Skeletal muscle satellite cell (primary cell): Measurements from ENCODE around the gene NOG.
A peak's percentile ranks its signal among the peaks of the same experiment; 100 is the strongest.

Source experiments
- H3K27me3 ChIP-seq: 2 replicates; pipeline ENCODE4 v1.7.0; 2013; ENCODE audit warnings: low read length; ENCODE audit not compliant: control insufficient read depth, insufficient read depth
- H3K36me3 ChIP-seq: 2 replicates; pipeline ENCODE4 v1.7.0; 2013; ENCODE audit warnings: mild to moderate bottlenecking, control low read depth, low read length; ENCODE audit not compliant: insufficient read depth
- H3K4me1 ChIP-seq: 2 replicates; pipeline ENCODE4 v1.7.0; 2013; ENCODE audit warnings: low read length; ENCODE audit not compliant: control insufficient read depth, insufficient read depth
- H3K4me2 ChIP-seq: 2 replicates; pipeline ENCODE4 v1.7.0; 2013; ENCODE audit warnings: mild to moderate bottlenecking, low read length
- H3K4me3 ChIP-seq: 2 replicates; pipeline ENCODE4 v1.7.0; 2013; ENCODE audit warnings: low read length
- H3K9ac ChIP-seq: 2 replicates; pipeline ENCODE4 v1.7.0; 2013; ENCODE audit warnings: mild to moderate bottlenecking, low read depth, low read length, moderate library complexity
- H3K9me3 ChIP-seq: replicated peaks from 2 replicates; pipeline ENCODE4 v1.7.0; 2013; ENCODE audit warnings: mild to moderate bottlenecking, control low read depth, low read length

NOG gene

DNA sequence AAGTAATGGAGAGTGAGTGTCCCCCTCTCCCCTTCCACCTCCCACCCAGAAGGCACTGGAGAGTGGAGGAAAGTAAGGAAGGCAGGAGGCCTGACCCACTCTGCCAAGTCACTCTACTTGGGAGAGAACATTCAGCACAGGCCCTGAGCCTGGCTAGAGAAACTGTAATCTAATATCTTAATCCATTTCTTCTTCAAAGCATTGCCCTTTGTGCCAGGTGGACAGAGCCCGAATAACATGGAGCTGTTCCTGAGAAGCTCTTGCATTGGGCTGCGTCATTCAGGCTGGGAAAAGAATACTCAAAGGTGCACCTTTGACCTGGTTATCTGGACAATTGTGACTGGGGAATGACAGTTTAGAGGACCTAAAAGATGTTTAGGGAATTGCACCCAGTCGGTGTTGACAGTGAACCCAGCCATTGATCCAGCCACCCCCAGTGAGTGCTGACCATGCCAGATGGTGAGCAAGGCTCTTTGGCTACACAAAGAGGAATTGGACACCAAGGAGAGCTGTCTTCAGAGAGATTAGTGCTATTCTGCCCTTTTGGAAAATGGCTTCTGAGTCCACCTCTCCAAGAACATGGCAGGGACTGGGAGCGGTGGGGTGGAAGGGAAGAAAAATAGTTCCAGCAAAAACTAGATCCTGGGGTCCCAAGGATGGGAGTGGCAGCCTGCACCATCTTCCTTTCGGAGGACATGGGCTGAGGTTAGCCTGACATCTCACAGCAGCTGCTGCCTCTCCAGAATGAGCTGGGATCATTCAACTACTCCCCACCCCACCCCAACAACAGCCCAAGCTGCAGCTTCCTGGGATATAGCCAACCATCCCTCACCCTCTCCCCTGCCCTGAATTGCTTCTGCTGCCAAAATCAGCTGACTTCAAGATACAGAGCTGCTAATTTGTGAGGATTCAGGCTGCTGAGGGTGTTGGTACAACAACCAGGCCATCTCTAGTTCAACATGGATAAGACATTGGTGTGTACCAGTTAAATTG is 11.6 kb upstream of the NOG start:
- Histone ChIP-seq H3K4me1 (peaks cover 5% of the 10 kb centered on the region), H3K9ac (no peak overlapping the region), H3K4me2 (no peak overlapping the region), H3K27me3 (peaks cover 6% of the 10 kb centered on the region), H3K4me3 (no peak overlapping the region), H3K9me3 (no peaks in the 10 kb centered on the region), H3K36me3 (no peaks in the 10 kb centered on the region)

DNA sequence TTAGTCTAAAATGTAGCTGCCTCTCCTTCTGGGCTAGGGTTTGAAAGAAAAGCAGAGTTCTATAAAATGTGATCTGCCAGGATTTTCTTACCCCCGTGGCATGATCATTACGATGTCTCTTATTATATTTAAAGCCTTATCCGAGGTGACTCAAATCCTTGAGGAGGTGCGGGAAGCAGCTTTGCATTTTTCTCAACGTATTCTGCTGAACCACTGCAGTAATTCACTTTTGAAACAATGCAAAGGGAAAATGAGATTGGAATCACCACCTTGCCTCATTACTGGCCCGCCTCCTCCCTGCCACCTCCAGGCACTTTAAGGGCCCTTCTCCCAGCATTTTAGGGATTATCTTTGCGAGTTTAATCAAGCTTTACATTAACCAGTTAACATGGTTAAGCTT is 9.7 kb upstream of the NOG start:
- Histone ChIP-seq H3K4me2 (no peak overlapping the region), H3K9me3 (no peaks in the 10 kb centered on the region), H3K4me1 (no peaks in the 10 kb centered on the region), H3K4me3 (no peak overlapping the region), H3K27me3 (peaks cover 7% of the 10 kb centered on the region), H3K9ac (no peak overlapping the region), H3K36me3 (no peaks in the 10 kb centered on the region)

DNA sequence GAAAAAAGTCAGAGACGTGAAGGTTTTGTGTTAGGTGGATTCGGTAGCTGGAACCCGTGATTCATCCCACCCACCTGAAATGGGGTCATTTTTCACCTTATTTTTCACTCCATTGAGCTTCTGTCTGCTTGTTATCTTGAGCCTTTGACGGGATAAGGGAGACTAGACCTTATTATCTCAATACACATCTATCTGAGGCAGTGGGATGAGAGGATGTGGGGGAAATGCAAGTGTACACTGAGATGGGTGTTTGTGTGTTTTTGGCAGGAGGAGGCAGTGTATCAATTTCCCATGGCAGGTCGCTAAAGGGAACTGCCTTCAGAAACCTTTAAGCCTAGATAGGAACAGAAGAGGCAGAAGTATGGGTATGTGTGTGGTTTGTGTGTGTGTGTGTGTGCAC is 6.2 kb upstream of the NOG start:
- H3K9me3 ChIP-seq = no peaks in the 10 kb centered on the region
- no peaks in the 10 kb centered on the region for H3K36me3 ChIP-seq

GRCh38 chr17:56592487-56593085 is 913 bp upstream of the NOG start:
- Histone ChIP-seq H3K4me3 (peak overlapping the region; percentile 75), H3K27me3 (peaks cover 17% of the 10 kb centered on the region), H3K9ac (peak overlapping the region; percentile 60), H3K9me3 (no peaks in the 10 kb centered on the region), H3K36me3 (no peaks in the 10 kb centered on the region), H3K4me2 (peak overlapping the region; percentile 95), H3K4me1 (peaks cover 19% of the 10 kb centered on the region)

More for the DNA sequence above, 6.2 kb upstream of the NOG start:
- no peak overlapping the region for H3K9ac ChIP-seq
- H3K4me3 ChIP-seq = no peak overlapping the region
- H3K4me1 ChIP-seq = peaks cover 3% of the 10 kb centered on the region
- H3K4me2 ChIP-seq = no peak overlapping the region
- H3K27me3 ChIP-seq = peaks cover 23% of the 10 kb centered on the region

DNA sequence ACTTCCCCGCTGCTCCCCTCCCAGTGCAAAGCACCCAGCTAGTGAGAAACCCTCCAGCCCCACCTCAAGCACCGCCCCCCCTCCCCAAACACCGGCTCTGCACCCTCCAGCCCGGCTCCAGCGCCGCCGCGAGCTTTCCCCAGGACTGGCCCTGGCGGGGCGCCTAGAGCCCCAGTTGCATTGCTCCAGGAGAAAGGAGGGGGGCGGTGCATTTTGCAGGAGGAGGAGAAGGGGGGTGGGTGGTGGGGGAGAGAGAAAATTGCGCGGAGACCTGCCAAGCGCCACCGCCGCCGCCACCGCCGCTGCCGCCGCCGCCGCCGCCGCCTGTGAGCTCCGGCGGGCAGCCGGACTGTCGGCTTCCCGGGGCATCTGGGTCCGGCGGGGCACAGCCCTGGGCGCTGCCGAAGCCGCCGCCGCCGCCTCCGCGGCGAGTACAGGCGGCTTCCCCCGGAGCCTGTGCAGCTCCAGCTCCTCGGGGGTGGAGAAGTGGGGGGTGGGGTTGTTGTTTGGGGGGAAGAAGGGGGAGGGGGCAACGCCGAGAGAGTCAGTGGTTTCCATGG is 333 bp upstream of the NOG start:
- Histone ChIP-seq H3K36me3 (no peaks in the 10 kb centered on the region), H3K4me1 (peaks cover 25% of the 10 kb centered on the region), H3K9me3 (no peaks in the 10 kb centered on the region), H3K9ac (peak overlapping the region; percentile 83), H3K4me2 (peak overlapping the region; percentile 95), H3K4me3 (peak overlapping the region; percentile 75), H3K27me3 (peaks cover 17% of the 10 kb centered on the region)

GRCh38 chr17:56594320-56595107 is 1.0 kb downstream of the NOG start:
- Histone ChIP-seq H3K9me3 (no peaks in the 10 kb centered on the region), H3K4me2 (peak overlapping the region; percentile 95), H3K4me3 (peak overlapping the region; percentile 75), H3K9ac (peak overlapping the region; percentile 83), H3K36me3 (no peaks in the 10 kb centered on the region), H3K27me3 (peaks cover 11% of the 10 kb centered on the region), H3K4me1 (peaks cover 32% of the 10 kb centered on the region)

DNA sequence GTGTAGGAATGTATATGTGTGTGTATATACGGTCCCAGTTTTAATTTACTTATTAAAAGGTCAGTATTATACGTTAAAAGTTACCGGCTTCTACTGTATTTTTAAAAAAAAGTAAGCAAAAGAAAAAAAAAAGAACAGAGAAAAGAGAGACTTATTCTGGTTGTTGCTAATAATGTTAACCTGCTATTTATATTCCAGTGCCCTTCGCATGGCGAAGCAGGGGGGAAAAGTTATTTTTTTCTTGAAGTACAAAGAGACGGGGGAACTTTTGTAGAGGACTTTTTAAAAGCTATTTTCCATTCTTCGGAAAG is 1.6 kb downstream of the NOG start:
- Histone ChIP-seq H3K36me3 (no peaks in the 10 kb centered on the region), H3K4me1 (peaks cover 32% of the 10 kb centered on the region), H3K4me2 (peak overlapping the region; percentile 95), H3K9ac (peak overlapping the region; percentile 83), H3K4me3 (peak overlapping the region; percentile 75), H3K9me3 (no peaks in the 10 kb centered on the region), H3K27me3 (peaks cover 6% of the 10 kb centered on the region)

DNA sequence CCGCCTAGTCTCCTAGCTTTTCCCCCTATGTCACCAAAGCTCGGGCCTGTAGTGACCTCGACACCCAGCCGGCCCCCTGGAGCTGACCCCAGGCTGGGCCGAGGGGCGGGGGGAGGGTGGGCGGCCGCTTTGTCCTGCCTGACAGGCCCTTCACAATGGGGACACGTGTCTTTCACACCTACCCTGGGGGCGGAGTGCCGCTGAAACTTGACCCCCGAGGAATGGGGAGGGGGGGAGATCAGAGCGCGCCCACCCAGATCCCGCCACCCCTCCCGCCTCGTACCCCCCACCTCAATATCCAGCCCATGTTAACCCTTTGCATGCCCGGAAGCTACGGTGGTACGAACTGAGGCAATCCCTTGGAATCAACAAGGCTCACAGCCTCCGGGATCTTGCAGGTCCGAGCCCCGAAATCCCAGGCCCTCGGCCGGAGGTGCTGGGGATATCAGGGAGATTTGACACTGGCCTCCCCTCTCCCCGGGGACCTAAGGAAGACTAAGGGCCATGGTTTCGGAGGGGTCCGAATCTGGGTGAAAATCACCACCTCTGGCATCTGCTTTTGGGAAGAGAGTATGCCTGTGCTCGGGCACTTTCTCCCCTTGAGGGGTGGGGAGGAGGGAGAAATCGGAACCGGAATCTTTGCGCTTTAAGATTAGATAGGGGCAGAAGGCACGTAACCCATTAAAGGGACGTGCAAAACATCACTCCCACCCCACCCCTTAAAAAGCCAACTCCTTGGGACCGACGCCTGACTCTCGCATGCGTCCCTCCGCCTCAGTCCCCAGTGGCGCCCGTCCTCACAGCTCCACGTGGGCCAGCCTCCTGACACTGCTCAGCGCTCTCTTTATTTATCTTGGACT is 2.6 kb downstream of the NOG start:
- Histone ChIP-seq H3K36me3 (no peaks in the 10 kb centered on the region), H3K4me3 (peak overlapping the region; percentile 75), H3K4me2 (peak overlapping the region; percentile 95), H3K9me3 (no peaks in the 10 kb centered on the region), H3K4me1 (peaks cover 32% of the 10 kb centered on the region), H3K27me3 (no peaks in the 10 kb centered on the region), H3K9ac (peak overlapping the region; percentile 64)

- Histone ChIP-seq H3K27me3 (no peaks in the 10 kb centered on the region), H3K4me3 (peak overlapping the region; percentile 75), H3K9me3 (no peaks in the 10 kb centered on the region), H3K36me3 (no peaks in the 10 kb centered on the region), H3K4me2 (peak overlapping the region; percentile 95), H3K4me1 (peaks cover 32% of the 10 kb centered on the region), H3K9ac (peak overlapping the region; percentile 78)
These were observed 3.4 kb downstream of the NOG start for GRCh38 chr17:56596691-56597494.

GRCh38 chr17:56597495-56597990 is 4.0 kb downstream of the NOG start:
- Histone ChIP-seq H3K9me3 (no peaks in the 10 kb centered on the region), H3K9ac (peak overlapping the region; percentile 78), H3K36me3 (no peaks in the 10 kb centered on the region), H3K4me2 (peak overlapping the region; percentile 82), H3K27me3 (no peaks in the 10 kb centered on the region), H3K4me1 (peaks cover 27% of the 10 kb centered on the region), H3K4me3 (peak overlapping the region; percentile 67)
